HepG2 (cell line): ENCODE results near the gene TANGO2. TPM values are rescaled to one million over a fixed set of nuclear protein-coding genes. Genes with fewer than 3 reads are reported as not detected.

ENCODE experiments used
- BCL6 ChIP-seq: IDR thresholded peaks from 2 replicates; pipeline ENCODE4 v1.6.1; 2016; ENCODE audit warnings: missing genetic modification reagents, missing compliant biosample characterization
- BORCS8-MEF2B ChIP-seq: sonication (generic); formaldehyde crosslinking; IDR thresholded peaks from 2 replicates; pipeline ENCODE4 v1.8.0; 2022; ENCODE audit warnings: mild to moderate bottlenecking, missing genetic modification reagents
- CCDC6 ChIP-seq: sonication (generic); formaldehyde crosslinking; IDR thresholded peaks from 2 replicates; pipeline ENCODE4 v1.8.1; 2022; ENCODE audit warnings: mild to moderate bottlenecking, missing genetic modification reagents, moderate library complexity
- DNMT3B ChIP-seq: conservative IDR thresholded peaks from 2 replicates; pipeline ENCODE4 v1.6.1; 2016; ENCODE audit warnings: missing biosample characterization, control low read depth
- ETS1 ChIP-seq: sonication (generic); formaldehyde crosslinking; IDR thresholded peaks from 2 replicates; pipeline ENCODE4 v1.4.0; 2020; ENCODE audit warnings: missing genetic modification reagents
- HNRNPH1 ChIP-seq: fragments of 200-400 bp; formaldehyde crosslinking; optimal IDR thresholded peaks from 2 replicates; pipeline ENCODE3; 2017; ENCODE audit warnings: mild to moderate bottlenecking, low read depth, low read length
- HOXD1 ChIP-seq: sonication (generic); formaldehyde crosslinking; IDR thresholded peaks from 2 replicates; pipeline ENCODE4 v1.5.0; 2020; ENCODE audit warnings: missing genetic modification reagents
- PHF21A ChIP-seq: sonication (generic); formaldehyde crosslinking; IDR thresholded peaks from 2 replicates; pipeline ENCODE4 v1.5.0; 2020; ENCODE audit warnings: mild to moderate bottlenecking, missing genetic modification reagents
- POLR2AphosphoS2 ChIP-seq: IDR thresholded peaks from 2 replicates; pipeline ENCODE4 v1.6.1; 2011; ENCODE audit warnings: low read depth, low read length, improper control_type of control experiment
- RARA ChIP-seq: IDR thresholded peaks from 2 replicates; pipeline ENCODE4 v1.6.1; 2016; ENCODE audit warnings: missing genetic modification reagents, missing compliant biosample characterization
- SMC3 ChIP-seq: IDR thresholded peaks from 2 replicates; pipeline ENCODE4 v1.6.1; 2011; ENCODE audit warnings: low read length, improper control_type of control experiment
- SNAPC2 ChIP-seq: sonication (generic); formaldehyde crosslinking; IDR thresholded peaks from 2 replicates; pipeline ENCODE4 v1.8.1; 2022; ENCODE audit warnings: mild to moderate bottlenecking, missing genetic modification reagents
- ZNF12 ChIP-seq: sonication (generic); formaldehyde crosslinking; IDR thresholded peaks from 2 replicates; pipeline ENCODE4 v1.5.0; 2020; ENCODE audit warnings: missing genetic modification reagents
- ZNF33A ChIP-seq: sonication (generic); formaldehyde crosslinking; IDR thresholded peaks from 2 replicates; pipeline ENCODE4 v1.5.1; 2020; ENCODE audit warnings: missing genetic modification reagents, mild to moderate bottlenecking, moderate library complexity, borderline replicate concordance
- ZNF451 ChIP-seq: sonication (generic); formaldehyde crosslinking; IDR thresholded peaks from 2 replicates; pipeline ENCODE4 v1.5.0; 2020; ENCODE audit warnings: mild to moderate bottlenecking, missing genetic modification reagents
- ZNF546 ChIP-seq: sonication (generic); formaldehyde crosslinking; conservative IDR thresholded peaks from 2 replicates; pipeline ENCODE4 v1.8.1; 2023; ENCODE audit warnings: mild to moderate bottlenecking, missing genetic modification reagents
- ZNF549 ChIP-seq: sonication (generic); formaldehyde crosslinking; IDR thresholded peaks from 2 replicates; pipeline ENCODE4 v1.5.0; 2020; ENCODE audit warnings: missing genetic modification reagents
- polyA plus RNA-seq, 8 experiments: library from polyadenylated mRNA; depleted of rRNA in 3 of 8; stranded (reverse) in 7 of 8; unstranded in 1 of 8; fragments of >200 nt; fragmentation: Illumina TruSeq in 4 of 8; extraction: Trizol in 4 of 8; gene quantifications; 2 replicates each; pipeline versions ENCODE4 v1.2.1 to v1.2.3, GENCODE V29; 2011 to 2016; ENCODE audit warnings: low read depth in 4 of 8, missing spikeins in 1 of 8, mixed read lengths in 1 of 8; ENCODE audit not compliant: insufficient read depth in 1 of 8
- total RNA-seq, 5 experiments: library from RNA; depleted of rRNA; stranded (reverse); fragments of >200 nt; fragmentation: Illumina TruSeq; extraction: Trizol; gene quantifications; 2 replicates each; pipeline ENCODE4 v1.2.3, GENCODE V29; 2016; ENCODE audit warnings: low read depth in 1 of 5
- TF ChIP-seq, protein P1 (sequence below): IDR thresholded peaks from 2 replicates; pipeline ENCODE4 v1.6.1; 2016; ENCODE audit warnings: control low read depth
- TF ChIP-seq, protein P2 (sequence below): sonication (generic); formaldehyde crosslinking; IDR thresholded peaks from 2 replicates; pipeline ENCODE4 v1.5.1; 2020; ENCODE audit warnings: mild to moderate bottlenecking, missing genetic modification reagents
- TF ChIP-seq, protein P3 (sequence below): sonication (generic); formaldehyde crosslinking; IDR thresholded peaks from 2 replicates; pipeline ENCODE4 v1.4.0; 2020; ENCODE audit warnings: mild to moderate bottlenecking, missing genetic modification reagents

TANGO2 gene
- total and polyA plus RNA-seq, 2 of the 13 experiments (the other 11 are each of a cell fraction or from before 2014, with no cell fraction given), result 12.9 to 14.8 TPM

DNA sequence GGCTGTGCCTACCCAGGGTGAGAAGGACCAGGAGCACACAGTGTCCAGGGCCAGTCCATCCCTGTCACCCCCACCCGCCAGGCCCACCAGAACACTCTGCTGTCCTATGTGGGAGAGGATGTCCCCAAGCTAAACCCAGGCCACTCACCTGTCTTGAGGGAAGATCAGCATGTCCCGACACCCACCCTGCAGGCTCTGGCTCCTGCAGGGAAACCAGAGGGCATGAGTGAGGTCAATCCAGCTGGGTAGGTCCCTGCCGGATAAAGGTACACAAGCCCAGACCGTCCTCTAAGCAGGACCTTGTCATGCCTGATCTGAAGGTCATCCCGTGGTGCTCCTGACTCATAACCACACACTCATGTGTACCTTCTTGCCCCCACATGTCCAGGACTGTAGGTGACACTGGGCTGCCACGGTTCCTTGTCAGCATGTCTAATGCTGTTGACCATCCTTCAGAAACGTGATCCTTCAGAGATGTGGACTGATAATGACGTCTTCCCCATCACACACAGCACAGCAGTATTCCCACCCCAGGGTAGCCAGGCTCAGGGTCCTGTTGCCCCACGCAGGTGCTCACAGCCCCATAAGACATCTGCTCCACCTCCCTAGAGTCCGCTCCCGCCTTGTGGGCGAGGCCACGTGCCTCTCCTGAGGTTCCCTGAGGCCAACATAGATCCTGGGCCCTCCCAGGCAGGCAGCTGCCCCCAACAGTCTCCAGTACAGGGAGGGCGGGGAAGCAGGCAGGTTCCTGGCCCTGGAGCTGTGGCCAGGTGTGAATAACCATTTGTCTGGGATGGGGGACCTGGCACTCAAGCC, 10.4 kb upstream of the TANGO2 start (continued):
- TF ChIP-seq ETS1 (no peak), HNRNPH1 (no peak), PHF21A (CRISPR knock-in tag) (0 out of 2 replicates have a peak, but pooled peaks have one; percentile 37), BORCS8-MEF2B (CRISPR knock-in tag) (peak; percentile 61; the same call in 1 of the 2 replicates), ZNF546 (no peak), DNMT3B (CRISPR knock-in tag) (no peak), ZNF451 (CRISPR knock-in tag) (0 out of 2 replicates have a peak, but pooled peaks have one; percentile 24), CCDC6 (CRISPR knock-in tag) (no peak), SNAPC2 (peak; percentile 57; the same call in 1 of the 2 replicates), ZNF12 (CRISPR knock-in tag) (no peak), HOXD1 (no peak), BCL6 (CRISPR knock-in tag) (peak; percentile 33; the same call in 1 of the 2 replicates), RARA (CRISPR knock-in tag) (peak; percentile 86), POLR2AphosphoS2 (no peak), SMC3 (no peak), ZNF549 (CRISPR knock-in tag) (no peak), ZNF33A (CRISPR knock-in tag) (0 out of 2 replicates have a peak, but pooled peaks have one; percentile 22)
- TF ChIP-seq, protein P1, sequence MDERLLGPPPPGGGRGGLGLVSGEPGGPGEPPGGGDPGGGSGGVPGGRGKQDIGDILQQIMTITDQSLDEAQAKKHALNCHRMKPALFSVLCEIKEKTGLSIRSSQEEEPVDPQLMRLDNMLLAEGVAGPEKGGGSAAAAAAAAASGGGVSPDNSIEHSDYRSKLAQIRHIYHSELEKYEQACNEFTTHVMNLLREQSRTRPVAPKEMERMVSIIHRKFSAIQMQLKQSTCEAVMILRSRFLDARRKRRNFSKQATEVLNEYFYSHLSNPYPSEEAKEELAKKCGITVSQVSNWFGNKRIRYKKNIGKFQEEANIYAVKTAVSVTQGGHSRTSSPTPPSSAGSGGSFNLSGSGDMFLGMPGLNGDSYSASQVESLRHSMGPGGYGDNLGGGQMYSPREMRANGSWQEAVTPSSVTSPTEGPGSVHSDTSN (CRISPR knock-in tag), result no peak
- TF ChIP-seq, protein P2, sequence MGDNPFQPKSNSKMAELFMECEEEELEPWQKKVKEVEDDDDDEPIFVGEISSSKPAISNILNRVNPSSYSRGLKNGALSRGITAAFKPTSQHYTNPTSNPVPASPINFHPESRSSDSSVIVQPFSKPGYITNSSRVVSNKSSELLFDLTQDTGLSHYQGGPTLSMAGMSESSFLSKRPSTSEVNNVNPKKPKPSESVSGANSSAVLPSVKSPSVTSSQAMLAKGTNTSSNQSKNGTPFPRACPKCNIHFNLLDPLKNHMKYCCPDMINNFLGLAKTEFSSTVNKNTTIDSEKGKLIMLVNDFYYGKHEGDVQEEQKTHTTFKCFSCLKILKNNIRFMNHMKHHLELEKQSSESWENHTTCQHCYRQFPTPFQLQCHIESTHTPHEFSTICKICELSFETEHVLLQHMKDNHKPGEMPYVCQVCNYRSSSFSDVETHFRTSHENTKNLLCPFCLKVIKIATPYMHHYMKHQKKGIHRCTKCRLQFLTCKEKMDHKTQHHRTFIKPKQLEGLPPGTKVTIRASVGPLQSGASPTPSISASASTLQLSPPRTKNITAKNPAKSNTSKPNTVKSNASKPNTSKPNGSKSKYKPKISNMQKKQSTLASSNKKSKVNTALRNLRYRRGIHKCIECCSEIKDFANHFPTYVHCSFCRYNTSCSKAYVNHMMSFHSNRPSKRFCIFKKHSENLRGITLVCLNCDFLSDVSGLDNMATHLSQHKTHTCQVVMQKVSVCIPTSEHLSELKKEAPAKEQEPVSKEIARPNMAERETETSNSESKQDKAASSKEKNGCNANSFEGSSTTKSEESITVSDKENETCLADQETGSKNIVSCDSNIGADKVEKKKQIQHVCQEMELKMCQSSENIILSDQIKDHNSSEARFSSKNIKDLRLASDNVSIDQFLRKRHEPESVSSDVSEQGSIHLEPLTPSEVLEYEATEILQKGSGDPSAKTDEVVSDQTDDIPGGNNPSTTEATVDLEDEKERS (CRISPR knock-in tag), result no peak
- TF ChIP-seq, protein P3, sequence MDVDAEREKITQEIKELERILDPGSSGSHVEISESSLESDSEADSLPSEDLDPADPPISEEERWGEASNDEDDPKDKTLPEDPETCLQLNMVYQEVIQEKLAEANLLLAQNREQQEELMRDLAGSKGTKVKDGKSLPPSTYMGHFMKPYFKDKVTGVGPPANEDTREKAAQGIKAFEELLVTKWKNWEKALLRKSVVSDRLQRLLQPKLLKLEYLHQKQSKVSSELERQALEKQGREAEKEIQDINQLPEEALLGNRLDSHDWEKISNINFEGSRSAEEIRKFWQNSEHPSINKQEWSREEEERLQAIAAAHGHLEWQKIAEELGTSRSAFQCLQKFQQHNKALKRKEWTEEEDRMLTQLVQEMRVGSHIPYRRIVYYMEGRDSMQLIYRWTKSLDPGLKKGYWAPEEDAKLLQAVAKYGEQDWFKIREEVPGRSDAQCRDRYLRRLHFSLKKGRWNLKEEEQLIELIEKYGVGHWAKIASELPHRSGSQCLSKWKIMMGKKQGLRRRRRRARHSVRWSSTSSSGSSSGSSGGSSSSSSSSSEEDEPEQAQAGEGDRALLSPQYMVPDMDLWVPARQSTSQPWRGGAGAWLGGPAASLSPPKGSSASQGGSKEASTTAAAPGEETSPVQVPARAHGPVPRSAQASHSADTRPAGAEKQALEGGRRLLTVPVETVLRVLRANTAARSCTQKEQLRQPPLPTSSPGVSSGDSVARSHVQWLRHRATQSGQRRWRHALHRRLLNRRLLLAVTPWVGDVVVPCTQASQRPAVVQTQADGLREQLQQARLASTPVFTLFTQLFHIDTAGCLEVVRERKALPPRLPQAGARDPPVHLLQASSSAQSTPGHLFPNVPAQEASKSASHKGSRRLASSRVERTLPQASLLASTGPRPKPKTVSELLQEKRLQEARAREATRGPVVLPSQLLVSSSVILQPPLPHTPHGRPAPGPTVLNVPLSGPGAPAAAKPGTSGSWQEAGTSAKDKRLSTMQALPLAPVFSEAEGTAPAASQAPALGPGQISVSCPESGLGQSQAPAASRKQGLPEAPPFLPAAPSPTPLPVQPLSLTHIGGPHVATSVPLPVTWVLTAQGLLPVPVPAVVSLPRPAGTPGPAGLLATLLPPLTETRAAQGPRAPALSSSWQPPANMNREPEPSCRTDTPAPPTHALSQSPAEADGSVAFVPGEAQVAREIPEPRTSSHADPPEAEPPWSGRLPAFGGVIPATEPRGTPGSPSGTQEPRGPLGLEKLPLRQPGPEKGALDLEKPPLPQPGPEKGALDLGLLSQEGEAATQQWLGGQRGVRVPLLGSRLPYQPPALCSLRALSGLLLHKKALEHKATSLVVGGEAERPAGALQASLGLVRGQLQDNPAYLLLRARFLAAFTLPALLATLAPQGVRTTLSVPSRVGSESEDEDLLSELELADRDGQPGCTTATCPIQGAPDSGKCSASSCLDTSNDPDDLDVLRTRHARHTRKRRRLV, result no peak
